ENCODE measurements around the gene CLPSL1.
"Not testable (repeated sequence)": the region's sequence is repeated elsewhere in the genome, so short reads cannot be mapped to it uniquely, and the experiment has no call there.

Gene CLPSL1, protein sequence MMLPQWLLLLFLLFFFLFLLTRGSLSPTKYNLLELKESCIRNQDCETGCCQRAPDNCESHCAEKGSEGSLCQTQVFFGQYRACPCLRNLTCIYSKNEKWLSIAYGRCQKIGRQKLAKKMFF
- 0 reads per million in 3 experiments for total RNA-seq

DNA sequence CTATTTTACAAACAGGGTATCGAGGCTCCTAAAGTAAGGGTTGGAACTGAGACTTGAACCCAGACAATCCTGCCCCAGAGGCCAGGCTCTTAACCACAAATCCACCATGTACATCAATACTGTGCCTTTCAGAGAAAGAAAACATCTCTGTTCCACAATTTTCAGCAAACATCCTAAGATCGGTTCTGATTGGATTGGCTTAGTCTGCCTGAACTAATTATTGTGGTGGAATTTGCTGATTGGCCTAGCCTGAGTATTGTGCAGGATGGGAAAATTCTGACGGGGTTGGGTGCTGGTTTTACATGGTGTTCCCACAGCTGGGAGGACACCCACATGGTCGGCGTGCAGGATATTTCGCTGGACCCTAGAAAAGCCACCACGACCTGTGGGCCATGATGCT, at the start of gene CLPSL1:
Gene CLPSL1 (plus strand): TSS at position 301 of the 400 bp plus-strand sequence. CDS start 92 bp downstream, at position 393.
- DNase-seq, result no peak

DNA sequence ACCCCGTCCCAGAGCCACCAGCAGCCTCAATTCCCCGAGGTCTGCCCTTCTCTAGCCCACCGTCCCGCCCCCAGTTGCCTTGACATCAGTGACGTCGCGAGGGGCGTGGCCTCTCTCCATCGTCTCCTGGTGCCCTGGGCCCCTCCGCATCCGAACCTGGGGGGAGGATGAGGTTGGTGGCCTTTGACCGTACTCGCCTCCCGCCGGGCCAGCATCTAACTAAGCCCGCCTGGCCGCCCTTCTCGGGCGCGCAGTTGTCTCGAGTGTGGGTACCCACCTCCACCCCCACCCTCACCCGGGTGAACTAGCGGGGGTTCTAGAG, 49.4 kb upstream of the CLPSL1 start:
- peak; percentile 87 for DNase-seq

DNA sequence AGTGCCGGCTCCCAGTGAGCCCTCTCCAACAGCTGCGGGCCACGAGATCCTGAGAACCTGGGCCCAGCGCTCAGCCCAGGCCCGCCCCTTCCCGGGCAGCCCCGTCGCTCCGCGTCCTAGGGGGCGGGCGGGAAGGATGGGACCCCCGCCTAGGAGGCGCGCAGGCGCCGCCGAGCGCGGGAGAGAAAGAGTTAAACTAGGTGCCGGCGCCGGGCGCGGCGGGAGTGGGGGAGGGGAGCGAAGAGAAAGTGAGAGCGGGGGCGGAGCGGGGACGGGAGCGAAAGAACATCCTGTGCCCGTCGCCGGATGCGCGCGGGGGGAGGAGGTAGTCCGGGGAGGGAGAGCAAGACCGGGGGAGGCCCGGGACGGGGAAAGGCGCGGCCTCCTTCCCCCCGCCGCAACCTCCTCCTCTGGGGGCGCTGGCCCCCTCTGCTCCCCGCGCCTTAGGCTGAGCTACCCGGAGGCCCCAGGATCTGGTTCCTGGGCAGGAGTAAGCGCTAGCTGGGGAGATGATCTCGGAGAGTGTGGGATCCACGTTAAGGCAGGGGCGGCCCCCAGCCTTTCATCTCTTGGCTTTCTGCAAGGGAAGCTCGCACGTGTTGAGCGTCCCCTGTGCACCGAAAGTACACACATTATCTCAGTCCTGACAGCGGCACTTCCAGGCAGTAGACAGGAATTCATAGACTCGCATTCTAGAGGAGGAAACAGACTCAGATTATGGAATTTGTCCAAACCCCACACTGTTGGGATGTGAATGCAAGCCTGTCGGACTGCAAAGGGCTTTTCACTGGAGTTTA, 48.9 kb upstream of the CLPSL1 start:
- peak; percentile 90 for DNase-seq

DNA sequence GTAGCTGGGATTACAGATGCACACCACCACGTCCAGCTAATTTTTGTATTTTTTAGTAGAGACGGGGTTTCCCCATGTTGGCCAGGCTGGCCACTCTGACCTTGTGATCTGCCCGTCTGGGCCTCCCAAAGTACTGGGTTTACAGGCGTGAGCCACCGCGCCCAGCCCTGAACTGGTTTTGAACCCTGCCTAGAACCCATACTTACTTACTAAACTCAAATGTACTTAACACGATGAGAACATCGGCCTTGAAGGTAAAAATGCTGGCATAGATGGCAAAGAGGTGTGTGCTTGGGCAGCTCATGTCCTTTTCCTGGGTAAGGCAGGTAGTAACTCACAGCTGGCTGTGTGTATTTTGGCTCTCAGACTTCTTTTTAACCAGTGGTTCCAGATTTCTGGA, 47.2 kb upstream of the CLPSL1 start:
- no peak for DNase-seq

DNA sequence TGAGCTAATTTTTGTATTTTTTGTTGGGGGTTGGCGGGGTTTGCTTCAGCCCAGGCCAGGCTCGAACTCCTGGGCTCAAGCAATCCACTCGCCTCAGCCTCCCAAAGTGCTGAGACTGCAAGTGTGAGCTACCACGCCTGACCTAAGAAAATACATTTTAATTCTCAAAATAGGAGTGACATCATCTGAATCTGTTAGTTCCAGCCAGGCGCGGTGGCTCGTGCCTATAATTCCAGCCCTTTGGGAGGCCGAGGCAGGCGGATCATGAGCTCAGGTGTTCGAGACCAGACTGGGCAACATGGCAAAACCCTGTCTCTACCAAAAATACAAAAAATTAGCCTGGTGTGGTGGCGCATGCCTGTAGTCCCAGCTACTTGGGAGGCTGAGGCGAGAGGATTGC, 46.5 kb upstream of the CLPSL1 start:
- DNase-seq, result not testable (repeated sequence)

DNA sequence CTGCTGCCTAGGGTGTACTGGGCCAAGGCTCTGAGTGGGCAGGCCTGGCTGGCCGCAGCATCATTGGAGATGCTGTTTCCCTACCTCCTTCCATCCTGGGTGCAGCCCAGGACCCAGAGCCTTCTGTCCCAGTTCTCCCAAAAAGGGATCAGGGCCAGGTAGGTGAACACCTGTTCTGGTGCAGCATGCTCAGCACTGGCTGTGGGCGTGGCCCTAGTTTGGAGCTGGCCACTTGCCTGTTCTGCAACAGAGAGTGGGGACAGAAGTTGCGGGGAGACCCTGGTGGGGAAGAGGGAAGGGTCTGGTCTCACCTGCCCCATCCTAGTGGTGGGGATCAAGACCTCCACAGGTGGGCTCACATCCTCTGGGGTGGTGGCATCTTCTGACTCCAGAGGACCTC, 45.4 kb upstream of the CLPSL1 start:
- DNase-seq, result no peak

DNA sequence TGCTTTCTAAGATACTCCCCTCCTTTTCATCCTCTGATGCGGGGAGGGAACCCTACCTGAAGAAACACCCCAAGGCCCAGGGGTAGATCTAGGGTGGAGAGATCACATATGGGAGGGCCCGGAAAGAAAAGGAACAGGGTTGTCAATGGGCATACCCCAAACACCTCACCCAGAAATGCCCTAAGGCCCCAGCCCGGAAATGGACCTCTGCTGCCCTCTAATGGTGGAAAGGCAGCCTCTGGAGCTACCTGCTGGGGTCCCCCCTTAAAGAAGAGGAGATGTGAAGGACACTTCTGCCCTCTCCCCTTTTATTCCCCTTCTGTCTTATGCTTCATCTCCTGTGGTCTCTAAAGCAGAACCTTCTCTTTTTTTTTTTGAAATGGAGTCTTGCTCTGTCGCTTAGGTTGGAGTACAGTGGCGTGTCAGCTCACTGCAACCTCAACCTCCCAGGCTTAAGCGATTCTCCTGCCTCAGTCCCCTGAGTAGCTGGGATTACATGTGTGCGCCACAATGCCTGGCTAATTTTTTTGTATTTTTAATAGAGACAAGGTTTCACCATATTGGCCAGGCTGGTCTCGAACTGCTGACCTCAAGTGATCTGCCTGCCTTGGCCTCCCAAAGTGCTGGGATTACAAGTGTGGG, 44.4 kb upstream of the CLPSL1 start:
- peak; percentile 74 for DNase-seq

DNA sequence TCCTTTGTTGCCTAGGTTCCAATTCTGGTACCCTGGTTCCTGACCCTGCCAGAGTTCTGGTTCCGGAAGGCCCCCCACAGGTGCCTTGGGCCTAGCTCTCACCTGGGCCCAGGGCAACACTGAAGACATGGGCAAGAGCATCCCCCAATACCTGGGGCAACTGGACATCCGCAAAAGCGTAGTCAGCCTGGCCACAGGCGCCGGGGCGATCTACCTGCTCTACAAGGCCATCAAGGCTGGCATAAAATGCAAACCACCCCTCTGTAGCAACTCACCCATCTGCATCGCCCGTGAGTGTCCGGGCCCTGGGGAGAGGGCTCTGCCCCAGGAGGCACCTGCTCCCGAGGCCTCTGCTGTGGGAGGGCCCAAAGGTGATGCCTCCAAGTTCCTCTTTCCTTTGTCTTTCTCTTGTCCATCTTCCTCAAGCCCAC, 43.8 kb upstream of the CLPSL1 start, which contains the start of gene ARMC12:
Gene ARMC12 (plus strand): TSS at position 51 of the 431 bp plus-strand sequence. CDS start 77 bp downstream, at position 128.
- no peak for DNase-seq

DNA sequence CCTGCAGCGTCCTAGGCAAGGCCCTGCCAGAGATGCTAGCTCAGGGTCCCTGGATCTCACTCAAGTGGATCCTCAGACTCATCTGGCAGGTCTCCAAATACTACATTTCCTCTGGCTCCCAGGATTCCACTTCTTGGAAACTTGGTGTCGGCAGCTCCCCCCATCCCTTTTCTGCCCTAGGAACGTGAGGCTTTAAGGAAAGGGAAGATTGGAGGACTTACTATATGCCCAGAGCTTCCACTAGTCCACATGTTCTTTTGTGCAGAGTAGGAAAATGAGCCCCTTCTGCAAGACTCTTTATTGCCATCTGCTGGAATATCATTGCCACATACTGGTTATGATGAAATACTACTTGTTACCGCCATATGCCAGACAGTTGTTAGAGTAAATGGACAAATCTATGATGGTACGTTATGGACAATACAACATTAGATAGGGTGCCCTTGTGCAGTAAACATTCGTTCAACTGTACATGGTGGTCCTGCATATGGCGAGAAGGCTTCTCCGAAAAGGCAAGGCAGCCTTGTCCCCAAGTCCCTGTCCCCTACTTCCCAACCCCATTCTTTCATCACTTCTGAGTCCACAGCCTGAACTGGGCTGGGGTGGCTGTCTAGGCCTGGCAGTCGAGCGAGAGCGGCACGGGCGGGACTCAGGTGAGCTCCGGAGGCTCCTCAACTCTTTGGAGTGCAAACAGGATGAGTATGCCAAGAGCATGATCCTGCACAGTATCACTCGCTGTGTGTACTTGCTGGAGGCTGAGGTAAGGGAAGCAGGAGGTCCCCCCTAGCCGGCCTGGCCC, 43.2 kb upstream of the CLPSL1 start:
- DNase-seq, result peak; percentile 69

DNA sequence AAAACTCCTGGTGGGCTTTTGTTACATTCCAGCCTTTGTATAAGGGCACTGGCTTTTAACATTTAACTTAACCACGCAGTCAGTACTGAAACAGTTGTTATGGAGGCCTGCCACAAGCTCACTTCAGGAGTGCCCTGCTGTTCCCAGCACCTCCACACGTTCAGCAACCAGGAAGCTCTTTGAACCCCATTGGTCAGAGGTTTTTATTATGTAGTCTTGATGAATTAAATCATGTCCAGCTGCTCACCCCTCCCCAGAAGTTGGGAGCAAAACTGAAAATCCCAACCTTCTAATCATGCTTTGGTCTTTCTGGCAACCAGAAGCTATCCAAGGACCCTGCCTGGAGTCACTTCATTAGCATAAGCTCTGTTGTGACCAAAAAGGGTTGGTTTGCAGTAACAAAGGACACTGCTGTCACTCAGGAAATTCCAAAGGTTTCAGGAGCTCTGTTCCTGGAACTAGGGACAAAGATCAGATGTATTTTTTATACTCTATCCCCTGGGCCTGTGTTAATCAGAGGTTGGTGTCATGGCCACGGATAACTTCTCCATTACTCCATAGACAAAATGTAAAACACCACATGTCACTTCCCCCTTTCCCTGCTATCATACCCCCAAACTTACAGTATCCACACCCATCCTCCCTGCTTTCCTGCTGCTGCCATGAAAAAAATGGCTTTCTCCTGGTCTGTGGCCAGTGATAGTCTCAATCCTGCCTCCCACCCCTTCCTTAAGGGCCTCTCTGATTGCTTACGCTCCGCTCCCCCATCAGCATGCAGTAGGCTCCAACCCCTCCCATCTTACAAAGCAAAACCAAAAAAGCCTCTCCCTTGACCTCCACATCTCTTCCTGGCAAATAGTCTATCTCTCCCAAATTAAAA, 40.9 kb upstream of the CLPSL1 start:
- DNase-seq, result no peak

DNA sequence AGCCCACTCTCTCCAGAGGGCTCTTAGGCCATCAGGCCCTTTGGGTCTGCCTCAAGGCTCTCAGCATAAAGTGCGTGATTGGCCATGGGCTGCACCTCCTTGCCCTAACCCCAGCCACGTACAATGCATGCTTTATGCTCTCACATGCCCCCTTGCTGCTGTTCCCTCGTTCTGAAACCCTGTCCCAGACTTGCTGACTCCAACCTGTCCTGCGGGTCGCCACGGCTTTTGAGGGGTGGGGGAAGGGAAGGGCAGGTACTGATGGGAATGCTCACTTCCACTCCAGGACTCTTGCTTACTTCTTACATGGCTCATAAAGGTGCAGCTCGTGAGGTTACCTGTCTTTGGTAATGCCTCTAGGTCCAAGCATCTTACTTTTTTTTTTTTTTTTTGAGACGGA, 38.0 kb upstream of the CLPSL1 start:
- no peak for DNase-seq

DNA sequence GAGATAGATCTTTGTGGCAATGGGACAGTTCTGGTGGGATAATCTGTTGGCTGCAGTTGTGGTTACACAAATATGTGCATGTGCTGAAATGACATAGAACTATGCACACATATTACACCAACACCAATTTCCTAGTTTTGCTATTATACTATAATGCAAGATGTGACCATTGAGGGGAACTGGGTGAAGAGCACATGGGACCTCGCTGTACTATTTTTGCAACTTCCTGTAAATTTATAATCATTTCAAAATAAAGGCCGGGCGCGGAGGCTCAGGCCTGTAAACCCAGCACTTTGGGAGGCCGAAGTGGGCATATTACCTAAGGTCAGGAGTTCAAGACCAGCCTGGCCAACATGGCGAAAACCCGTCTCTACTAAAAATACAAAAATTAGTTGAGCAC, 35.3 kb upstream of the CLPSL1 start:
- DNase-seq, result no peak

DNA sequence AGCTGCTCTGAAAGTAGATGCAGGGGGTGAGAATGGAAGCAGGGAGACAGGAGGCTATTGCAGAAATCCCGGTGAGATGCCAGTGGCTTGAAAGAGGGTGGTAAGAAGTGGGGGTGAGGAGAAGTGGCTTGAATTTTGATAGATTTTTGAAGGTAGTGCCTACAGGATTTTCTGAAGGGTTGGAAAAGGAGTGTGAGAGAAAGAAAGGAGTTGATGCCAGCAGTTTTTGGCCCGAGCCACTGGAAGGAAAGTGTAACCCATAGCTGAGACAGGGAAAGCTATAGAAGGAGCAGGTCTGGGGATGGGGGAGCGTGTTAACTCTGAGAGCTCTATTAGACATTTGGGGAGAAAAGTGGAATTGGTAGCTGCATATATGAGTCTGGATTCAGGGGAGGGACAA, 34.3 kb upstream of the CLPSL1 start:
- no peak for DNase-seq

DNA sequence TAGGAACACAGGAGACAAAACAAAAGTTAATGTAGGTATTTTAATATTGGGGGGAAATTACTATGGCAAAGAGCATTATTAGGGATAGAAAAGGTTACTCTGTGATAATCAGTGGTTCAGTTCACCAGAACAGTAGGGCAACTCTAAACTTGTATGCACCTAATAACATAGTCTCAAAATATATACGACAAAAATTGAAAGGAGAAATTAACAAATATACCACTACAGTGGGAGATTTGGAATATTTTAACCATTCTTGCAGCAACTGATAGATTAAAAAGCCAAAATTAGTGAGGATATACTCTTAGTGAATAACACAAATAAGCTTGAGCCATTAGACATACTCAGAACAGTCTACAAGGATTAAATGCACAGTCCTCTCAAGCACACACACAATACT, 32.9 kb upstream of the CLPSL1 start:
- no peak for DNase-seq

DNA sequence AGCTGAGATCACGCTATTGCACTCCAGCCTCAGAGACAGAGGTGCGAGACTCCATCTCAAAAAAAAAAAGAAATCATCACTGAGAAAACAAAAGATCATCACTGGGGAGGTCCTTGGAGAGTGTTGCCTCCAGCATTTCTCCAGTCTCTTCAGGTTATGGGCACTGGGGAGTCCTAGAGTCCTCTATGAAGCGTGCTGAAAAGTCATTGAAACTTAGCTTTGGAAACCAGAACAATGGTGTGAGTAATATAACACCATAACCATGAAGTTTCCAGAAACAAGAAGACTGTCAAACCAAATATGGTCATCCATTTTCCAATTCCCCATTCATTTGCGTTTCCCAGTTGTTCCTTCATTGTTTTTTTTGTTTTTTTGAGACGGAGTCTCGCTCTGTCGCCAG, 30.3 kb upstream of the CLPSL1 start:
- DNase-seq, result no peak

DNA sequence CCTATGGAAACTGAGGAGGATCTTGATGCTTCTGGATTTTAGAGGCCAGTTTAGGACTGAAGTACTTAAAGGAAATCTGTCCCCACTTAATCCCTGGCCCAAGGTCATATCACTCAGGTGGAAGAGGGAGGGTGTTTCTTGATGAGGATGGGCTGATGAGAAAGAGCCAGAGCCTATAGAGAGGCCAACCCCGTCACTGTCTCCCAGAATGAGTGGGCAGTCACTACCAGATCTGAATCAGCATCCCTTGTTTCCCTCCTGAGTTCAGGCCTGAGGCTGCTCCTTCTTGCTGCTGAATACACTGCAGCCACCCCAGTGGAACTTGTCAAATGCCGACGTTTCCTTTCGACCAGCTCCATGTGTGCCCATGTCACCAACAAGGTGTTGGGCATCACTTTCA, 29.2 kb upstream of the CLPSL1 start:
- DNase-seq, result no peak

DNA sequence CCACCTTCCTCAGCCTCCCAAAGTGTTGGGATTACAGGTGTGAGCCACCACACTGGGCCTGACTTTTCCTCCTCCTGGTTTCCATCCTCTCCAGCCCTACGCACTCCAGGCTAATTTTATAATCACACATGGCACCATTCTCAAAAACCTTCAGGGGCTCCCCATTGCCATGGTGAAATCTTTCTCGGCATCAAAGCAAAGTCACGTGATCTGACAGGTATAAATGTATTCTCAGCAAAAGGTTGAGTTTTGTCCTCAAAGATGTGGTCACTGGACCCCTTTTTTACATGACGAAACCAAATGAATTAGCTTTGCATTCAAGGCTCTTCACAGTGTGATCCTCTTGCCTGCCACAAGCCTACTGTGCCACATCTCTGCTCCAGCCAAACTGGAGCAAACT, 28.5 kb upstream of the CLPSL1 start:
- DNase-seq, result no peak

DNA sequence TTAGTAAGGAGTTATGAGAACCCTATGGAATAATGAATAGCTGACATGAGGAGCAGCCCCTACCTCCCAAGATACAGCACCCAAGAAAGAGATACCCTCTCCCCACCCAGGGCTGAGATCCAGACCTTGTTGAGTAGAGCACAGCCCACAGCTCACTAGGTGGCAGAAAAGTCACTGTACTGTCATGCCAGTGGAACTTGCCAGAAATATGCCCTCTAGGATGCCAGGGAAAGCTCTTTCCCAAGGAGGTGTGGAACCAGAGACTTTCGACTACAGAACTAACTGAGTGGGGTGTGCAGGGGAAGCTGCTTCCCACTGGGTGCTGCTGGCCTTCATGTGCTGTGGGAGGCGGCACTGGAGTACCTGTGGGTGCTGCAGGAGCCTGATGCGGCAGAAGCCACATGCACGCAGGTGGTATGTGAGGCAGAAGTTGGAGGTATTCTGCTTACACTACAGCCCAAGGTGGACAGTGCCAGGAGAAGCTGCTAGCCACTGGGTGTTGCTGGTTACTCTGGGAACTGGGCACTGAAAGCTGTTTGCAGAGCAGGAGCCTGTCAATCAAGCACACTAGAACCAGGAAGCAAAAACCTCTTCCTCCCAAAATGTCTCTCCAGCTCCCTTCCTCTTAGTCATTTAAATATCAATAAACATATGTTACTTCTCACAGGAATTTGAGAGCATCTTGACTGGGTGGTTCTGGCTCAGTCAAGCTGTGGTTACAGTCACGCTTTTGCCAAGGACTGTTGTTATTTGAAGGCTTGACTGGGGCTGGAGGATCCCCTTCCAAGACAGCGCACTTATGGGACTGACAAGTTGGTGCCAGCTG, 26.2 kb upstream of the CLPSL1 start:
- DNase-seq, result no peak

DNA sequence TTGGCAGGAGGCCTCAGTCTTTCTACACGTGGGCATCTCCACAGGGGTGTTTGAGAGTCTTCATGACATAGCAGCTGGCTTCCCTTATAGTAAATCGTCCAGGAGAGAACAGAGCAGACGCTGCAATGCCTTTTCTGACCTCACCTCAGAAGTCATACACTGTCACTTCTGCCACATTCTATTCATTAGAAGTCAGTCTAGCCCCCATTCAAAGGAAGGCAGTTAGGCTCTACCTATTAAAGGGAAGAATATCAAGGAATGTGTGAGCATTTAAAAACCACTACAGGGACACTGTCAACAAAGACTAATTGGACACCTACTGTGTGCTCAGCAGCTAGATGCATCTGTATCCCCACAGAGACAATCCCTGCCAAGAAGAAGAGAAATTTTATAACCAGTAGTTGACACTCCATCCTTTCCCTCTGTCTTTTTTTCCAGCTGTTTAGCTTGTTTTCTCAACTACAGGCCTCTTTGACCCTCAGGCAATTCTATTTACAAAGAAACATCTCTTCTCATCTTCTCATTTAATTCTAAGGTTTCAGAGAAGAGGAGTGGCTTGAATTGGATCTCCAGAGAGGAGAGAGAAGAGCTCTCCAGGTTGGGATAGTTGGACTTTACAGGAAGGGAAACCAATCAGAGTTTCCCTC, 25.4 kb upstream of the CLPSL1 start:
- no peak for DNase-seq

DNA sequence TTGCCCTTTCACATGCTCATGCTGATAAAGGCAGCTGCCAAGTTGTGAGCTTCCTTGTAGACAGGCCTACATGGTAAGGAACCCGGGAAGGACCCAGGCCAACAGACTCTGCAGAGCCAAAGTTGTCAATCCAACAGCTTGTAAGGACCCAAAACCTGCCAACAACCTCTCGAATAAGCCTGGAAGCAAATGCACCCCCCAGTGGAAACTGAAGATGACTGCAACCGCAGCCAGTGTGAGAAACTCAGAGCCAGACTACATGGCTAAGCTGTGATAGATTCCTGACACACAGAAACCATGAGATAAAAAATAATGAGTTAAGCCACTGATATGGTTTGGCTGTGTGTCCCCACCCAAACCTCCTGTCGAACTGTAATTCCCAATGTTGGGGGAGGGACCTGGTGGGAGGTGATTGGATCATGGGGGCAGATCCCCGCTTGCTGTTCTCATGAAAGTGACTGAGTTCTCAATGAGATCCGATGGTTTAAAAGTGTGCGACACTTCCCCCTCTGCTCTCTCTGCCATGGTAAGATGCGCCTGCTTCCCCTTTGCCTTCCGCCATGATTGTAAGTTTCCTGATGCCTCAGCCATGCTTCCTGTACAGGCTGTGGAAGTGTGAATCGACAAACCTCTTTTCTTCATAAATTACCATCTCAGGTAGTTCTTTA, 23.2 kb upstream of the CLPSL1 start:
- no peak for DNase-seq
